Measurements from ENCODE around the gene ZNF546.
"Not testable (repeated sequence)": the region's sequence is repeated elsewhere in the genome, so short reads cannot be mapped to it uniquely, and the experiment has no call there.

ZNF546 gene

DNA sequence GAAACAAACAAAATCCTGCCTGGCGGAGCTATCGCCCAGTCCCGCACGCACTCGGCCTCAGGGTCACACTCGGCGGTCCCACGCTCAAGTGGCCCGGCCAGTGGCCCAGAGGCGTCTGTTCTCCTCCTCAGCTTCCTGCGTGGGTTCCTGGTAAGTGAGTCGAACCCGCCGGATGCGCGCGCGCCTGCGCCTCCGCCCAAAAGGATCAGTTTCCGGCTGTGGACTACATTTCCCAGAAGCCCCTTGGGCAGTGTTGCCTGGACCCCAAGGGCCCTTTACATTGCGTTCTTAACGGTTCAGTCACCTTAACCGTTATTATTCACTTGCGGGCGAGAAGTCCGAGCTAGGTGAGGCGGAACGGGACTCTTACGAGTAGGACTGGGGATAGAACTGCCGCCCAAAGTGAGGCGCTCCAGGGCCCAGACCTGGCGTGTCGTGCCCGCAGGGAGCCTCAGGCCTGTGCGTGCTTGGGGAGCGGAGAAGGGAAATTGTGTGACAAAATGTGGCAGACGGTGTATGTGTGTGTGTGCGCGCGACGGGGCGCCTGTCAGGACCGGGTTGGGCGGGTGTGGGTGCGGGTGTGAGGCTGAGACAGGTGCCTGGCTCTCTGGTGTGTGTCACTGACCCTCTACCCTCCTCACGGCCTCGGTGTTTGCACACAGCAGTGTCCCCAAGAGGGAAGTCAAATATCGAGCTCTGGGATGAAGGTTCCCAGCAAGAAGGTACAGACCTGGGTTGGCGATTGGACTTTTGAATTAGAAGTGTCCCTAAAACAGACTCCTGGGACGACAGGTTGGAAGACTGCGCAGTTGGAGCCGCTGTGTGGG is at the start of gene ZNF546:
TSS of gene ZNF546 (plus strand) at position 250 of the 827 bp plus-strand sequence. CDS start 1,267 bp downstream, outside the sequence.
- DNase-seq, result peak; percentile 94

DNA sequence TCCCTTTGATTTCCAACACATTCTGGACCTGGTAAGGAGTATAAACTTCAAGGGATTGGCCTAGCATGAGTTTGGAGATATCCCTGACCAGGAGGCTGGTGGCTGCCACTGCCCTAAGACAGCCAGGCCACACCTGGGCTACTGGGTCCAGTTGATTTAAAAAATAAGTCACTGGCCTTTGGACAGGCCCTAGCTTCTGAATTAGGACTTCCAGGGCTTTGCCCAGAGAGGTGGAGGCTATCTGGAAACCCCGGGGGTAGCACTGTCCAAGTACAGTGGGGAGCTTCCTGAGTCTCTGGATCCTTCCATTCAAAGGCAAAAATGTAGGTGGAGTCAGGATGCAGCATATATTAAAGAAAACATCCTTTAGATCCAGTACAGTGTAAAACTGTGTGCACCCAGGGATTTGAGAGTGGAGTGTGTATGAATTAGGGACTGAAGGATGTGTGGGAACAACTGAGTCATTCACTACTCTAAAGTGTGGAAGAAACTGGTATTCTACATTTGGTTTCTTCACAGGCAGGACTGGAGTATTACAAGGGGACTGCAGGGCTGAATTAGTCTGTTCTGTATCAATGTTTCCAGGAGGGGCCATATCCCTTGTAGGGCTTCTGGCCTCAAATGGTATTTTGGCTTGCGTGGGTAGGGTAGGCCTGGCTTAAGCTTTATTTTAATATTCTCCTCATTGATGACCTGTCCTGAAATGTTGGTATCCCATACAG is 47.7 kb upstream of the ZNF546 start:
- DNase-seq, result no peak

DNA sequence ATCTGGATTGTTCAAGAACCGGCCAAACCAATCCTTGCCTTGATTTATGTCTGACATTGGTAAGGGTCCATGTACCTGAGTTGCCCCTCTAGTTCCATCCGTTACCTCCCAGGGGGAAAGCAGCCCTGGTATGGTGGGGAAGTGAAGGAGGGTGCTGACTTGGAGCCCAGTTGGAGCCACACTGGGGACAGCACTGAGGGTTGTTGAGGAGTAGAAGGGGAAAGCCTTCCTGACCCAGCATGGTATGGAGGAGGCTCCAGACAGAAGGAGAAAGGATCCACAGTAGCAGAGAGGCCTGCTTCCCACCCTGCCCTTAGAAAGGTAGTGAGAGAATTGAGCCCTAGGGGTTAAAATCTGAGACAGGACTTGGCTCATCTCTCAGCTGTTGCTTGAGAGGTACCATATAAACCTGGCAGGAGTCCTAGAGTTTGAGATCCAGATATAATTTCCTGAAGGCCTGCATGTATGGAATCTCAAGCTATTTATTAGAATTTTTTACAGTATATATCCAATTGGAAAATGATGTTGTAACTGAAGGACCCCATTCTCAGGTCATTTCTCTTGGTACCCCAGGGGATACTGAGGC is 45.7 kb upstream of the ZNF546 start:
- no peak for DNase-seq

DNA sequence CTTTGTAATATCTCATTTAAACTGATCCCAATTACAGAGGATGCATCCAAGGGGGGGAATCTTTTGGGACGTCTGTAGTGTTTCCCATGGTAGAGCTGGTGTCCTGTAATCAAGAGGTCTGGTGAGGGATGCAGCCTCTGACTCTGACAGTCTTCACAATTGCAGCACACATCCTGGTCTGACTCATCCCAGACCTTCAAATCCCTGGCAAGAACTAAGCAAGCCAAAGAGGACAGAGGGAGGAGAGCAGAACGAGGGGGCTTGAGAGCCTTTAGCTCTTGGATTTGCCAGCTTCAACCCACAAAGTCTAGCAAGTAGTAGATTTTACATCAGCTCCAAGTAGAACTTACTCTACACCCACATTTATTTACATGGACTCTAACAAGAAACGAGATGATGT is 45.2 kb upstream of the ZNF546 start:
- DNase-seq, result no peak

DNA sequence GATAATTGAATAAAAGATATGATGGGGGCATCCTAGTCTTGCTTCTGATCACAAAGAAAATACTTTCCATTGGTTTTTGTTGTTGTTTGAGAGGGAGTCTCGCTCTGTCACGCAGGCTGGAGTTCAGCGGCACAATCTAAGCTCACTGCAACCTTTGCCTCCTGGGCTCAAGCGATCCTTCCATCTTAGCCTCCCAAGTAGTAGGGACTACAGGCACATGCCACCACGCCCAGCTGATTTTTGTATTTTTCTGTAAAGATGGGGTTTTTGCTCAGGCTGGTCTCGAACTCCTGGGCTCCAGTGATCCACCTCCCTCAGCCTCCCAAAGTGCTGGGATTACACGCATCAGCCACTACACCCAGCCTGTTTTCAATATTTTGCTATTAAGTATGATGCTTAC is 42.9 kb upstream of the ZNF546 start:
- DNase-seq, result no peak

DNA sequence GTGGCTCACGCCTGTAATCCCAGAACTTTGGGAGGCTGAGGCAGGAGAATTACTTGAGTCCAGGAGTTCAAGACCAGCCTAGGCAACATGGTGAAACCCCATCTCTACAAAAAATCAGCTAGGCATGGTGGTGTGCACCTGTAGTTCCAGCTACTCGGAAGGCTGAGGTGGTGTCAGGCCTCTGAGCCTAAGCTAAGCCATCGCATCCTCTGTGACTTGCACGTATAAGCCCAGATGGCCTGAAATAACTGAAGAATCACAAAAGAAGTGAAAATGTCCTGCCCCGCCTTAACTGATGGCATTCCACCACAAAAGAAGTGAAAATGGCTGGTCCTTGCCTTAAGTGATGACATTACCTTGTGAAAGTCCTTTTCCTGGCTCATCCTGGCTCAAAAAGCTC is 39.0 kb upstream of the ZNF546 start:
- not testable (repeated sequence) for DNase-seq

DNA sequence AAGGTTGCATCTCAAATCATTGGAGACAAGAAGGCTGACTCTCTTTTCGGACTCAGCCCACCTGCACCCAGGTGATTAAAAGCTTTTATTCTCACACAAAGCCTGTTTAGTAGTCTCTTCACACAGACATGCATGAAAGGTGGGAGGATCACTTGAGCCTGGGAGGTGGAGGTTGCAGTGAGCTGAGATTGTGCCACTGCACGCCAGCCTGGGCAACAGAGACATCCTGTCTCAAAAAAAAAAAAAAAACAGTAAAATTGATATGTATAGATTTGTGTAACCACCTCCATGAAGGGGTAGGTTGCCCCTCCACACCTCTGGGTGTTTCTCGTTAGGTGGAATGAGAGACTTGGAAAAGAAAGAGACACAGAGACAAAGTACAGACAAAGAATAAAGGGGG is 37.9 kb upstream of the ZNF546 start:
- DNase-seq, result not testable (repeated sequence)

DNA sequence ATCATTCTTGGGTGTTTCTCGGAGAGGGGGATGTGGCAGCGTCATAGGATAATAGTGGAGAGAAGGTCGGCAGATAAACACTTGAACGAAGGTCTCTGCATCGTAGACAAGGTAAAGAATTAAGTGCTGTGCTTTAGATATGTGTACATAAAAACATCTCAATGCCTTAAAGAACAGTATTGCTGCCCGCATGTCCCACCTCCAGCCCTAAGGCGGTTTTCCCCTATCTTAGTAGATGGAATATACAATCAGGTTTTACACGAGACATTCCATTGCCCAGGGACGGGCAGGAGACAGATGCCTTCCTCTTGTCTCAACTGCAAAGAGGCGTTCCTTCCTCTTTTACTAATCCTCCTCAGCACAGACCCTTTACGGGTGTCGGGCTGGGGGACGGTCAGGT is 37.5 kb upstream of the ZNF546 start:
- not testable (repeated sequence) for DNase-seq

DNA sequence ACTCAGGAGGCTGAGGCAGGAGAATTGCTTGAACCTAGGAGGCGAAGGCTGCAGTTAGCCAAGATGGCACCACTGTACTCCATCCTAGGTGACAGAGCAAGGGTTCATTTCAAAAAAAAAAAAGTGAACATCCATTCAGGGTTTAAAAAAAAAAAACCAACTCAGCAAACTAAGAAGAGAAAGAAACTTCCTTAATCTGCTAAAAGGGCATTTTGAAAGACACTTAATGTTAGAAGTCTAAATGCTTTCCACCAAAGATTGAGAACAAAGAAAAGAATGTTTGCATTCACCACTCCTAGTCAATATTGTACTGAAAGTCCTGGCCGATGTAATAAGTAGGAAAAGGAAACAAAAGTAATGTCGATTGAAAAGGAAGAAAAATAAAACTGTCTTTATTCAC is 33.0 kb upstream of the ZNF546 start:
- DNase-seq, result no peak

DNA sequence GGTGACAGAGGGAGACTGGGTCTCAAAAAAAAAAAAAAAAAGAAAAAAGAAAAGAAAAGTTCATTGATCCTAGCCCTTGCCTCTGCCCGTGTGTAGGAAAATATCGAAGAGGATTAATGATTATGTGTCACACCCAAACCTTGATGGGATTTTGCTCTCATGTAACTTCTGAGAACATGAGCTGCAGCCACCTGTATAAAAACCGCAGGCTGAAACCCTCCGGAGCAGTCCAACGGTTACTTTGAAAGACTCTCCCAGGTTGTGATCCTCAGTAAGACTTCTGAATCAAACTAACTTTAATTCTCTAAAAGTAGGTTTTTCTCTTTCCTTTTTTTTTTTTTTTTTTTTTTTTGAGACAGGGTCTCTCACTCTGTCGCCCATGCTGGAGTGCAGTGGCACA is 30.2 kb upstream of the ZNF546 start:
- no peak for DNase-seq

DNA sequence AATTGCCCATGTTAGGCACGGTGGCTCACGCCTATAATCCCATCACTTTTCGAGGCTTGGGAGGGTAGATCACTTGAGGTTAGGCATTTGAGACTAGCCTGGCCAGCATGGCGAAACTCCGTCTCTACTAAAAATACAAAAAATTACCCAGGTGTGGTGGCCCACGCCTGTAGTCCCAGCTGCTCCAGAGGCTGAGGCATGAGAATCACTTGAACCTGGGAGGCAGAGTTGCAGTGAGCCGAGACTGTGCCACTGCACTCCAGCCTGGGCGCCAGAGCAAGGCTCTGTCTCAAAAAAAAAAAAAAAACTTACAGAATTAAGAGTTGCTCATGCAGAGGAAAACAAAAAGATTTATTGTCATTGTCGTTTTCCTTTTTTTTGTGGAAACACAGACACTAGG is 29.3 kb upstream of the ZNF546 start:
- no peak for DNase-seq

DNA sequence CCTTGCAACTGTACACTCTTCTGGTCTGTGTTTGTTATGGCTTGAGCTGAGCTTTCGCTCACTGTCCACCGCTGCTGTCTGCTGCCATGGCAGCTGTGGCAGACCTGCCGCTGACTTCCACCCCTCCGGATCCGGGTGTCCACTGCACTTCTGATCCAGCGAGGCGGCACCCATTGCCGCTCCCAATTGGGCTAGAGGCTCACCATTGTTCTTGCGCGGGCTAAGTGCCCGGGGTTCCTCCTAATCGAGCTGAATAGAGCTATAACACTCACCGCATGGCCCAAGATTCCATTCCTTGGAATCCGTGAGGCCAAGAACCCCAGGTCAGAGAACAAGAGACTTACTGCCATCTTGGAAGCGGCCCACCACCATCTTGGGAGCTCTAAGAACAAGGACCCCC is 28.1 kb upstream of the ZNF546 start:
- DNase-seq, result no peak

DNA sequence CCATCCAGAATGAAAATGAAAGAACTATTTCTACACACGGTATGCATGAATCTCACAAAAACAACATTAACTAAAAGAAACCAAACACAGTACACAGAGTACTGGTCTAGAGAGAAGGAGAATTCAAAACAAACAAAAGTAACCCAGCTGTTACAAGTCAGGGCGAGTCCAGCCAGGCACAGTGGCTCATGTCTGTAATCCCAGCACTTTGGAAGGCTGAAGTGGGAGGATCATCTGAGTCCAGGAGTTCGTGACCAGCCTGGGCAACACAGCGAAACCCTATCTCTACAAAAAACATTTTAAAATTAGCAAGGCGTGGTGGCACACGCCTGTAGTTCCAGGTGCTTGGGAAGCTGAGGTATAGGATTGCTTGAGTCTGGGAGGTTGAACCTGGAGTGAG is 27.6 kb upstream of the ZNF546 start:
- no peak for DNase-seq

DNA sequence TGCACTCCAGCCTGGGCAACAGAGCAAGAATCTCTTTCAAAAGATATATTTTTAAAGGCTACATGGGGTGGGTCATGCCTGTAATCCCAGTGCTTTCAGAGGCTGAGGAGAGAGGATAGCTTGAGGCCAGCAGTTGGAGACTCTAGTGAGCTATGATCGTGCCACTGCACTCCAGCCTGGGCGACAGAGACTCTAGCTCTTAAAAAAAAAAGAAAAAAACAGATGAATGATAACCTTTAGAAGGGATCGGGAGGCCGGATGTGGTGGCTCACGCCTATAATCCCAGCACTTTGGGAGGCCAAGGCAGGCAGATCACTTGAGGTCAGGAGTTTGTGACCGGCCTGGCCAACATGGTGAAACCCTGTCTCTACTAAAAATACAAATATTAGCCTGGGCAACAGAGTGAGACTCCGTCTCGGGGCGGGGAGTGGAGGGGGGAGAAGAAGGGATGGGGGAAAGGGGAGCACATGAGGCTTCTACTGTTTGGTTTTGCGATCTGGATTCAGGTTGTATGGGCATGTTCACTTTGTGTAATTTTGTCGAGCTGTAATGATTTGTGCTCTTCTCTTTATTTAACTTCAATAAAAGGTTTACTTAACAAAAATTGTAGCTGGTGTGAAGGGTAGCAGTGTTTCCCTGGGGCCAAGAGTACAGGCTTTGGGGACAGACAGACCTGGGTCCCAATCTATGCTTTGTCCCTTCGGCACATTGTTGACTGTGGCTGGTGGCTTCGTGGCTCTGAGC is 27.0 kb upstream of the ZNF546 start:
- peak; percentile 41 for DNase-seq

DNA sequence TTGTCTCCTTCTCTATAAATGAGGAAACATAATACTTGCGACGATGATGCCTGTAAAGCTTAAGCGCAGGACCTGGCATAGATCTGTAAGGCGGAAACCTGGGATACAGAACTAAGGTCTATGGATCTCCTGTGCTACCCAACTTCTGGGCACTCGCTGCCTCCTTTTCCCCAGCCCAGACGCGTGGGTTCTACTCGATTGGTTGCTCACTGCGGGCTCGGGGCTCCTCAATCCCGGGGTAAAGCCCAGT is 26.5 kb upstream of the ZNF546 start:
- no peak for DNase-seq

DNA sequence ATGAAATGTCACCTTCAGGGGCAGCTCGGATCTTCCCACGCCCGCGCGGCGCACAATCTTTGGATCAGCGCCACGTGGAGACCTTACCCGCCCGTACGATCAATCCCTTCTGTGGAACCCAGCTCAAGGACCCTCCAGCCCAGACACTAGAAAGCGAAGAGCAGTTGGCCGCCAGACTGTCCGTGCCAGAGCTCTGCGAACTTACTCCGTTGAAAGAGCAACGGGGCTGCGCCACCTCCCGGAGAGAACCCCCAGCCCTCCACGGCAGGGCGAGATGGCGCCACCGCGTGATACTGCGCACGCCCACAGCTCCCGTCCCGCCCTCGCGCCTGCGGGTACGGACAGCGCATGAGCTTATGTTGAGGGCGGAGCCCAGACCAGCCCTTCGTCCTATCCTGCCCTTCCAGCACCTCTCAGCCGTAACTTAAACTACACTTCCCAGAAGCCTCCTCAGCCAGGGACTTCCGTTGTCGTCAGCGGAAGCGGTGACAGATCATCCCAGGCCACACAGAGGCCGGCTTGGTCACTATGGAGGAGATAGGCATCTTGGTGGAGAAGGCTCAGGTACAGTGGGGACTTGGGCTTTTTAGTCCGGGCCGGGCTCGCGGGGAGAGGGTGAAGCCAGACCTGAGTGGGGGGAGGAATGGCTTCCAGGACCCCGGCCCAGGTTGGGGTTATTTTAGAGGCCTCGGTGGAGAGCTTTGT is 26.0 kb upstream of the ZNF546 start, which contains the start of gene PSMC4:
TSS of gene PSMC4 (plus strand) at position 491 of the 705 bp plus-strand sequence. CDS start at position 529, 38 bp downstream.
- peak; percentile 99 for DNase-seq

DNA sequence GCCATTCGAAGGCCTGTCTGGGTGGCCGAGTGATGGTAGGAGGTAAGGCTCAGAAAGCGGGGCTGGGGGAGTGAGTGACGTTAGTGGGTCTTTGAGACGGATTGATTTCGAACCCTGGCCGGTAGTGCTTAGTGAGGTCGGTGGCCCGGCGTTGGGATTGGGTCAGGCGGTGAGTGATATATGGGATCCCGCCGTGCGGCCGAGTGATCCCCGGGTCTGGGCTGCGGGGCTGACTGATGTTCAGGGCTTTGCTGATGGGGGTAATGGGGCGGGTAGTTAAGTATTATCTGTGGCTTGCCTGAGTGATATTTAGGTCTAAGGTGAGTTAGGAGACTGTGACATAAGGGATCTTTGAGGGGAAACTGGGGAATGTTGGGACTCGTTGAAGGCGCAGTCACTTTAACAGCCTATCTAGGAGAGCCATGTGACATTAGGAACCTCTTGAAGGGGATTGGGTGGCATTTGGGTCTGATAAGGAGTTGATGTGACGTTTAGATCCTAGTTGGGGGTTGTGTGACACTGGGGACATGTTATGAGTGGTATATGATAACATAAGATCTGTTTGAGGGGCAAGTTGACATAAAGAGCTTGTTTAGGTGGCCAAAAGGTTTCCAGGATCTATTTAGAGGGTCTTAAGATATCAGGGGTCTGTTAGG is 25.4 kb upstream of the ZNF546 start:
- no peak for DNase-seq

DNA sequence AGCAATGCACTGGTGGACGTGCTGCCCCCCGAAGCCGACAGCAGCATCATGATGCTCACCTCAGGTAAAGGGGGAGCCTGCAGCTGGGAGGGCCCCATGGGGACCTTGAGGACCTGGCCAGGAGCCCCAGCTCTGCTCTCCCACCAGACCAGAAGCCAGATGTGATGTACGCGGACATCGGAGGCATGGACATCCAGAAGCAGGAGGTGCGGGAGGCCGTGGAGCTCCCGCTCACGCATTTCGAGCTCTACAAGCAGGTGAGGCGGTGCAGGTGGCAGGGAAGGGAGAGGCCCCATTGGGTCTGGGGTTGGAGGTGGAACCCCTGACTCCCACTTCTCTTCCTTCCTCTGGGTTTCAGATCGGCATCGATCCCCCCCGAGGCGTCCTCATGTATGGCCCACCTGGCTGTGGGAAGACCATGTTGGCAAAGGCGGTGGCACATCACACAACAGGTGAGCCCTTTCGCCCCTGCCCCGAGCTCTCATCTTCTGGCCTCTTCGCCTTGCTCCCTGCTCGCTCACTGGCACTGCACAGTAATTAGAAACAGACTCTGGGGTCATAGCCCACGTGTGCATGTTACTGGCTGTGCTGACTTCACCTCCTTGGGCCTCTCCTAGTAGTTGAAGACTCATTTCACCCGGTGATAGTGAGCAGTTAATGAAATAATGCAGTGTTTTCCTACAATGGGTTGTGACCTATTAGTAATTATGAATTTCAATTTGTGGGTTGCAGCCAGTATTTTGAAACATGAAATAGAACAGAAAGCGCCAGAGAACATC is 22.3 kb upstream of the ZNF546 start:
- DNase-seq, result no peak

DNA sequence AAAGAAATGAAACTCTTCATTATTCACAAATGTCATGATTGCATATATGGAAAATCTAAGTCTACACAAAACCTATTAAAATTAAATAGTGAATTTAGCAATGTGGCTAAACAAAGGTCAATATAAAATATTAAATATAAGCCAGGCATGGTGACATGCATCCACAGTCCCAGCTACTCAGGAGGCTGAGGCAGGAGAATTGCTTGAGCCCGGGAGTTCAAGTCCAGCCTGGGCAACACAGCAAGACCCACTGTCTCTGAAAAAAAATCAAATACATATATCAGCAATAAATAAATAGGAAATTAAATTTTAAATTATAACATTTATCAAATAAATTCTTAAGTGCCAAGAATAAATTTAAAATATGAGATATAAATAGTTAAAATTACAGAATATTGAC is 14.0 kb upstream of the ZNF546 start:
- no peak for DNase-seq

DNA sequence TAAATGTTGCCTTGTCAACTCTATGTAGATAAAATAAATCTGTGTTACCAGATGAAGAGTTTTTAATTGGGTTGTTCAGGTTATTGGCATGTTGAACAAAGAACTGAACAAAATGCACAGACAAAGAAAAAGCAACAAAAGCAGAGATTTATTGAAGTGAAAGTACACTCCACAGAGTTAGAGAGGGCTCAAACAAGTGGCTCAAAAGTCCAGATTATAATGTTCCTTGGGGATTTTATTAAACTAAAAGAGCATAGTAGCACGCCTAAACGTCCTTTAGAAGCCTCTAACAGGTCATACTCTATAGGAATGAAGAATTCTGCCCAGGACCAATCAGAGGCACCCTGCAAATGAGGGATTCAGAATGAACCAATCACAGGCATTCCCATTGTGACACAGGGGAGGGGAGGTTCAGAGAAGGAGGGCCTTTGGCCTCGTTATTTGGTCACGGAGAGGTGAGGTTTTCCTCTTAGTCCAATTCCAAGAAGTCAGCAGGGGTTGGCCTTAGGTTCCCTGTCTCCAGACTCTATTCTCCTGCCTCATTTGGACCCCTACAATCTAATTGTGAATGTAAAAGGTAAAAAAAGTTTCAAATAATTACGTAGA is 13.1 kb upstream of the ZNF546 start:
- no peak for DNase-seq

DNA sequence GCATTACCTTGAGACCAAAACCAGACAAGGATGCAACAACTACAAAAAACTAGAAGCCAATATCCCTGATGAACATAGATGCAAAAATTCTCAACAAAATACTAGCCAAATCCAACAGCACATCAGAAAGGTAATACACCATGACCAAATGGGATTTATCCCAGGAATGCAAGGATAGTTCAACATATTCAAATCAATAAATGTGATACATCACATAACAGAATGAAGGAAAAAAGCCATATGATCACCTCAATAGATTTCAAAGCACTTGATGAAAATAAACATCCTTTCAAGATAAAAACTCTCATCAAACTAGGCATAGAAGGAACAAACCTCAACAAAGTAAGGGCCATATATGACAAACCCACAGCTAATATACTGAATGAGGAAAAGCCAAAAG is 10.2 kb upstream of the ZNF546 start:
- DNase-seq, result no peak

All from CD4-positive, alpha-beta T cell treated with Interleukin-12 subunit alpha and Interleukin-12 subunit beta, for 1 hour (primary cell).